Stimulated activated CD8-positive, alpha-beta memory T cell treated with anti-CD3 and anti-CD28 coated beads, Interleukin-12 subunit alpha, Interleukin-12 subunit beta, amount 100 ng/mL, for 24 hours (primary cell): ENCODE results near the gene PCDHGA5.
"Not testable (repeated sequence)": the region's sequence is repeated elsewhere in the genome, so short reads cannot be mapped to it uniquely, and the experiment has no call there.

ENCODE experiments used
- DNase-seq: peaks from one replicate; pipeline ENCODE4 v3.0.0-alpha.2; 2020; ENCODE audit errors: extremely low read depth

PCDHGA5 gene

GRCh38 chr5:141363952-141364660, at the start of gene PCDHGA5:
Gene PCDHGA5, plus strand, starts transcription at chr5:141364162. Its CDS starts 169 bp downstream, at chr5:141364331.
- no peak for DNase-seq

DNA sequence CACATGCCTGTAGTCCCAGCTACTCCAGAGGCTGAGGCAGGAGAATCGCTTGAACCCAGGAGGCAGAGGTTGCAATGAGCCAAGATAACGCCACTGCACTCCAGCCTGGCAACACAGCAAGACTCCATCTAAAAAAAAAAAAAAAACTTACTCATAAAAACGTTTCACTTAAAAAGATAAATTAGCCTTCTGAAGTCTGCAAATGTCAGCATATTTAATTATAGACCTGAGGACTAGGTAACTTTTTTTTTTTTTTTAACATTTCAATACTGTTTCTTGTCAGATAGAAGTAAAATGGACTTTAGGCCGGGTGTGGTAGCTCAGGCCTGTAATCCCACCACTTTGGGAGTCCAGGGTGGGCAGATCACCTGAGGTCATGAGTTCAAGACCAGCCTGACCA, 47.0 kb upstream of the PCDHGA5 start:
- DNase-seq, result not testable (repeated sequence)

- no peak for DNase-seq
Measured at GRCh38 chr5:141319202-141319601, 44.8 kb upstream of the PCDHGA5 start.

- no peak for DNase-seq
Measured at GRCh38 chr5:141319699-141320098, 44.3 kb upstream of the PCDHGA5 start.

GRCh38 chr5:141320225-141321169, 43.5 kb upstream of the PCDHGA5 start, which contains the start of gene TAF7:
Gene TAF7, minus strand, starts transcription at chr5:141320784. Its CDS starts 740 bp downstream, at chr5:141320044.
- peak; percentile 81 for DNase-seq

- no peak for DNase-seq
Measured at GRCh38 chr5:141322261-141322660, 41.7 kb upstream of the PCDHGA5 start.

DNA sequence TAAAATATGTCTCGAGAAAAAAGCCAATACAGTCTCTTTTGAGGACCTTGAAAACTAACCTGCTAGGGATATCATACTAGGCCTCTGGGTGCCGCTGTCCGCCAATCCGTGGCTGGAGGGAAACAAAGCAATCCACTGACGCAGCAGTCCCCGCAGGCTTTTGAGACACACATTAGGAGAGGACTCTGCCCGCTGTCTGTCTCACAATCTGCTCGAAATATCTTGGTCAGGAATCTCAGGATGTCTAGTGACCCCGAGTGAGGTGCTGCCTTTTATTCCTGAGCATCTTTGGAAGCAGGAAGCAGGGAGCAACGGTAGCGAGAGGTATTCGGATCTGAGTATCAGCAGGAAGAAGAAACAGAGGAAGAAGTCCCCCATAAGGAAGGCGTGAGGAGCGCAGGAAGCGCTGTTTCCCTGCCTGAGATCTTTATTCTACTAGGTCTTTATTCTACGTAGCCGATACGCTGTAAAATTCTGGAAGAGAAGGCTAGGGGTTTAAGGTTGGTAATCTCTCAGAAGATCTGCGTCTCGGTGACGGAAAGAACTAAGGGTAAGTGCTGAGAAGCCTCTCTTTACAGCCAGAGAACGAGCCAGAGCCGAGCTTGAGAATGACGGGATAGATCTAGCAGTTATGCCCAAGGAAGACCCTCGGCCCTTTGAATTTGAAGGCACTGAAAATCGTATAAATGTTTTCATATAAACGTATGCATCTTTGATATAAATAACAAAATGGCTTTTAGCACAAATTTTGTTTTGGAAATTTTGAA, 37.7 kb upstream of the PCDHGA5 start:
- peak; percentile 26 for DNase-seq

DNA sequence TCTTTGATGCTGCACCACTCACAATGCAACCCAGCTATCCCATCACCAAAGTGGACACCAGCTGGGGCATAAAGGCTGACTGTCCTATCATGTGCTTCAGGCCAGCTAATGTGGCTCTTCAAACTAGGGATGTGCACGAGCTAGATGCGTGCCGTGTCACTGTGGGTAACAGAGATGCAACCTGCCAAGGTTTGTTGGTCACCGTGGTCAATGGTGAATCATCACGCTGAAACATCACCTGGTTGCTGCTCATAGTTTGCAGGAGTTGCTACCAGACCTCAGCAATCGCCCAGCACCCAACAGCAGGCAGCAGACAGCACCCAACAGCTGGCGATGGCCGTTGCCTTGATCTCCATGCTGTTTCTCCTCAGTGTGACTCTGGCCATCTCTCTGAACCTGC, 35.7 kb upstream of the PCDHGA5 start:
- DNase-seq, result no peak

DNA sequence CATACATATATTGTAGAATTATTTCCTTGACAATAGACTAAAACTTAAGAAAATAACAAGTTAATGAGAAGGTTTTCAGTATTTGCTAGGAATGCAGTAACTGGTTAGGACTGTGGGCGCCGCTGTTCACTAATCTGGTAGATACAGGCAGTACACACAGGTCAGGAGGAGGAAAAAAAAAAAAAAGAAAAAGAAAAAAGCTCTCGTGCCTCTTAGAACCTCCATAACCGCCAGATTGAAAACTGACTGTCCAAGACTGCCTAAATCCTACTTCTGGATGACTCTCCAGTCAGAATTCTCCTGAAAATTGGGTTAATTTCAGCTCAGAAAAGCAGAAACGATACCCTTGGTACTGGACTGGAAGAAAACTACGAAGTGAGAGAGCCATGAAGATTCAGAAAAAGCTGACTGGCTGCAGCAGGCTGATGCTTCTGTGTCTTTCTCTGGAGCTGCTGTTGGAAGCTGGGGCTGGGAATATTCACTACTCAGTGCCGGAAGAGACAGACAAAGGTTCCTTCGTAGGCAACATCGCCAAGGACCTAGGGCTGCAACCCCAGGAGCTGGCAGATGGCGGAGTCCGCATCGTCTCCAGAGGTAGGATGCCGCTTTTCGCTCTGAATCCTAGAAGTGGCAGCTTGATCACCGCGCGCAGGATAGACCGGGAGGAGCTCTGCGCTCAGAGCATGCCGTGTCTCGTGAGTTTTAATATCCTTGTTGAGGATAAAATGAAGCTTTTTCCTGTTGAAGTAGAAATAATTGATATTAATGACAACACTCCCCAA, 33.5 kb upstream of the PCDHGA5 start, which contains the start of gene PCDHGA1:
Gene PCDHGA1, plus strand, starts transcription at position 216 of the 782 bp plus-strand sequence.
- no peak for DNase-seq

- not testable (repeated sequence) for DNase-seq
Measured at GRCh38 chr5:141332571-141332970, 31.4 kb upstream of the PCDHGA5 start.

- no peak for DNase-seq
Measured at GRCh38 chr5:141338538-141339306, 25.2 kb upstream of the PCDHGA5 start, which contains the start of gene PCDHGA2. Gene PCDHGA2, plus strand, starts transcription at chr5:141338760.

- not testable (repeated sequence) for DNase-seq
Measured at GRCh38 chr5:141340781-141341354, 23.1 kb upstream of the PCDHGA5 start.

DNA sequence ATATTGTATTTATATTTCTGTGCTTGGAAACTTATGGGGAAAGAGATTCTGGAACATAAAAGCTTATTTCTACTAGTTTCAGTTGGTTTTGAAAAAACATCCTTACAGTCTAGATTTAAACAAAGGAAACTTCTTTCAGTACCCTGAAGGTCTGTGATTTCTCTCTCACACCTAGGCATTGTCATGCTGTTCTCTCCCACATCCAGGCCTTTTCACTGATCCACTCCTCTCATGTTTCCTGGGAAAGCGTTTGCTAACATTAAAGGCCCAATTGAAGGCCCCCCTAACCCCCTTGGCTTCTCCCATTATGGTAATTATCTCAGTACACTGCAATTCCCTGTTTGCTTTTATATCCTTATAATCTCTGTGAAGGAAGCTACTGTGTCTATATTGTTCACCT, 21.2 kb upstream of the PCDHGA5 start:
- DNase-seq, result no peak

DNA sequence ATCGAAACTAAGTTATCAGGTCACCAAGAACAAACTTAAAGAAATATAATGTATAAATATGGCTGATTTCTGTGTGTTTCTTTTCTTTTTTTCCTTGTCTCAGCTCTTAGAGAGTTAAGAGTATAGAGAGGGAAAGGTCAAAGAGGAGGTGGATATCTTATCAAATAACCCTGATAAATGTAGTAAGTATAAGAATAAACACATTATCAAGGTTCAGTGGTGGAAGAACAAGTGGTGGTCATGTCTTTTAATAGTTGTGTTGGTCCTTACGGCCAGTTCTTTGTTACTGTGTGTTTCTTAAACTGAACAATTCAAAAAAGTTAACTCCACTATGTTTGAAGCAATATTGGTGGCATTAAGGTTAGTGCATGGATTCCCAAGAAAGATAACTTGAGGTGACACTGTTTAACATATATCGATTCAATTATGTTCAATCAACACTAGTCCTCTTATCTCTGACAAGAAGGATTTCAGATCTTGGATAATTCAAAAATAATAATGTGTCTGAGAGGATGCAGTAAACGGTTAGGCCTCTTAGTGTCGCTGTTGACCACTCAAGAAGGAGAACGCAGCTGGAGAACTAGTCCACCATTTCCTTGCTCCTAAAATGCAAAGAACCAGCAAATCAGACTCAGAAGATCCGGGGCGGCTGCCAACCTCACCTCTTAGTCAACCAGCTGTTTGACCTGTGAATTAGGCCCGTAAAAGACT, 20.6 kb upstream of the PCDHGA5 start, which contains the start of gene PCDHGA3:
Gene PCDHGA3, plus strand, starts transcription at position 588 of the 711 bp plus-strand sequence. CDS start 205 bp downstream, outside the sequence.
- DNase-seq, result no peak

GRCh38 chr5:141343953-141344463, 20.0 kb upstream of the PCDHGA5 start:
- DNase-seq, result no peak

- DNase-seq, result no peak
Measured at GRCh38 chr5:141345327-141345726, 18.6 kb upstream of the PCDHGA5 start.

GRCh38 chr5:141346017-141346416, 17.9 kb upstream of the PCDHGA5 start:
- not testable (repeated sequence) for DNase-seq

- DNase-seq, result no peak
Measured at GRCh38 chr5:141349917-141350619, 13.9 kb upstream of the PCDHGA5 start, which contains the start of gene PCDHGB1. Gene PCDHGB1, plus strand, starts transcription at chr5:141350099. Its CDS starts 162 bp downstream, at chr5:141350261.
